Measurements from ENCODE around the gene ZNF140. TPM values are rescaled to one million over a fixed set of nuclear protein-coding genes. Genes with fewer than 3 reads are reported as not detected.

ZNF140 gene
- 10 to 100 TPM; 19.0 to 20.9 TPM for total RNA-seq
- 20.3 TPM for polyA plus RNA-seq (2013, experiment 1 of 2)
- polyA plus RNA-seq (2013, experiment 2 of 2): 23.4 TPM
- long read RNA-seq, experiment 1, partial matches to known transcripts: 0 of 7 reads
- long read RNA-seq, experiment 1, other reads (novel, unspliced or antisense): 3 of 7 reads
- long read RNA-seq, experiment 2, transcript ZNF140-209 (6 exons, 2,328 nt): minor isoform, 11 of 37 reads
- long read RNA-seq, experiment 2, transcript ZNF140-202 (5 exons, 3,550 nt): major isoform, 13 of 37 reads
- long read RNA-seq, experiment 2, partial matches to known transcripts: 0 of 37 reads
- long read RNA-seq, experiment 2, other reads (novel, unspliced or antisense): 9 of 37 reads
- long read RNA-seq, experiment 3, transcript ZNF140-202 (5 exons, 3,550 nt): minor isoform, 36 of 143 reads
- long read RNA-seq, experiment 3, transcript ZNF140-209 (6 exons, 2,328 nt): major isoform, 40 of 143 reads
- long read RNA-seq, experiment 3, transcript ZNF140-205 (4 exons, 553 nt): minor isoform, 13 of 143 reads
- long read RNA-seq, experiment 3, partial matches to known transcripts: 6 of 143 reads
- long read RNA-seq, experiment 3, other reads (novel, unspliced or antisense): 48 of 143 reads
- long read RNA-seq, experiment 4, transcript ZNF140-202 (5 exons, 3,550 nt): major isoform, 13 of 24 reads
- long read RNA-seq, experiment 4, partial matches to known transcripts: 0 of 24 reads
- long read RNA-seq, experiment 4, other reads (novel, unspliced or antisense): 6 of 24 reads

- H3K36me3 Mint-ChIP-seq (ENCODE audit: low read depth): peaks cover 45% of the 10 kb centered on the region
- H3K4me3 Mint-ChIP-seq: no peak within 1 kb of the TSS
- Histone ChIP-seq H3K27ac (ENCODE audit: low read depth, low read length) (peak within 1 kb of the TSS; percentile 100), H3K9ac (ENCODE audit: extremely low read depth, low read length, poor library complexity, severe bottlenecking) (peak within 1 kb of the TSS; percentile 99), H3K36me3 (ENCODE audit: control insufficient read depth, insufficient read depth, low read length) (peaks cover 40% of the 10 kb centered on the region), H3K4me1 (ENCODE audit: control insufficient read depth, insufficient read depth, low read length) (no peaks in the 10 kb centered on the region), H3K27me3 (ENCODE audit: control insufficient read depth, insufficient read depth, low read length, poor library complexity, severe bottlenecking) (no peaks in the 10 kb centered on the region), H3K4me3 (ENCODE audit: low read length) (peak within 1 kb of the TSS; percentile 94), H3K9me3 (ENCODE audit: control insufficient read depth, low read length) (peaks cover 84% of the 10 kb centered on the region)
- H3K27ac Mint-ChIP-seq: no peak within 1 kb of the TSS
- WGBS, 2 experiments (ENCODE audit: insufficient coverage in 1 of 2, insufficient read length in 1 of 2): 0 to 2% methylated on average over 15 to 69 of the region's 69 CpGs
- H3K27me3 Mint-ChIP-seq (ENCODE audit: insufficient read depth): no peaks in the 10 kb centered on the region
- peaks cover 42% of the 10 kb centered on the region for H3K9me3 Mint-ChIP-seq
- no peaks in the 10 kb centered on the region for H3K4me1 Mint-ChIP-seq
- DNase-seq: peak; percentile 100
- TF ChIP-seq, protein P1, sequence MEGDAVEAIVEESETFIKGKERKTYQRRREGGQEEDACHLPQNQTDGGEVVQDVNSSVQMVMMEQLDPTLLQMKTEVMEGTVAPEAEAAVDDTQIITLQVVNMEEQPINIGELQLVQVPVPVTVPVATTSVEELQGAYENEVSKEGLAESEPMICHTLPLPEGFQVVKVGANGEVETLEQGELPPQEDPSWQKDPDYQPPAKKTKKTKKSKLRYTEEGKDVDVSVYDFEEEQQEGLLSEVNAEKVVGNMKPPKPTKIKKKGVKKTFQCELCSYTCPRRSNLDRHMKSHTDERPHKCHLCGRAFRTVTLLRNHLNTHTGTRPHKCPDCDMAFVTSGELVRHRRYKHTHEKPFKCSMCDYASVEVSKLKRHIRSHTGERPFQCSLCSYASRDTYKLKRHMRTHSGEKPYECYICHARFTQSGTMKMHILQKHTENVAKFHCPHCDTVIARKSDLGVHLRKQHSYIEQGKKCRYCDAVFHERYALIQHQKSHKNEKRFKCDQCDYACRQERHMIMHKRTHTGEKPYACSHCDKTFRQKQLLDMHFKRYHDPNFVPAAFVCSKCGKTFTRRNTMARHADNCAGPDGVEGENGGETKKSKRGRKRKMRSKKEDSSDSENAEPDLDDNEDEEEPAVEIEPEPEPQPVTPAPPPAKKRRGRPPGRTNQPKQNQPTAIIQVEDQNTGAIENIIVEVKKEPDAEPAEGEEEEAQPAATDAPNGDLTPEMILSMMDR (conservative IDR thresholded peaks at IDR 0.05): peak; percentile 46
Measured at GRCh38 chr12:133080368-133081158, at the start of gene ZNF140. ZNF140 (plus strand) TSS chr12:133080923; CDS start chr12:133081321, 398 bp downstream.

DNA sequence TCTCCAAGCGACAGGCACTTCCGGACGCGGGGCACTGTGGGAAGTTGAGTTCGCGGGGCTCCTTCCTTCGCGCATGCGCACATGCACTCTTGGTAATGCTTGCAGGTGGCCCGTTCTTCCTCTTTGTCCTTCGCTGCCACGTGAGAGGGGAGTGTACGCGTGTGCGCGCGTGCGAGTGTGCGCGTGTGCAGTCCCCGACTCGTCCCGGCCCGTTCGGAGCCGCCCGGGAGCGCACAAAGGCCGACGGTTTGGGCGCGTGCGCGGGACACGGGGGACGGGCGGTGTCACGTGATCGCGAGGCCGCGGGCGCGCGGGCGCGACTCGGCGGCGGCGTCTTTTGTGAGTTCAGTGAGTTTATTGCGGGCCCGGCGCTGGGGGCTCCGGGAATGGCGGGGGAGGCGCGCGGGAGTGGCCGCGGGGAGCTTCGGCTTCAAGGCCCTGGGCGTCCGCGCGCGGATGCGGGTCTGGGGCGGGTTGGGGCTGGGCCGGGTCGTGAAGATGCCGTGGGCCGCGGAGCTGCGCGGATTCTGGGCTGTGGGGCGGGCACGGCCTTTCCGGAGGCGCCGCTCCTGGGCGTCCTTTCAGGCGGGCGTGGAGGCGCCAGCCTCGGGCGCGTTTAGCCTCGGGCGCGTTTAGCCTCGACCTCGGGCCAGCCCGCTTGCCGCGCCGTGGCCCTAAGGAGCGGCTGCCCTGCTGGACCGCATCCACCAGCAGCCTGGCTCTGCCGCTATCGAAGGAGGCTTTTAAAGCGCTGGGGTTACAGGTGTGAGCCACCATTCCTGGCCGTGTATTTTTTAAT lies 43.3 kb upstream of the ZNF140 start, which contains the start of gene ZNF84:
ZNF84 (plus strand) TSS at position 303 of the 799 bp plus-strand sequence. CDS start 3,959 bp downstream, outside the sequence.
- H3K9ac ChIP-seq (ENCODE audit: extremely low read depth, low read length, poor library complexity, severe bottlenecking): peak within 1 kb of the TSS; percentile 93
- no peaks in the 10 kb centered on the region for H3K27me3 ChIP-seq (ENCODE audit: control insufficient read depth, insufficient read depth, low read length, poor library complexity, severe bottlenecking)
- peaks cover 53% of the 10 kb centered on the region for H3K9me3 ChIP-seq (ENCODE audit: control insufficient read depth, low read length)
- DNase-seq: peak; percentile 99
- 0% methylated on average over 15 to 103 of the region's 103 CpGs for WGBS, 2 experiments (ENCODE audit: insufficient coverage in 1 of 2, insufficient read length in 1 of 2)
- Mint-ChIP-seq H3K27ac (peak within 1 kb of the TSS; percentile 98), H3K36me3 (ENCODE audit: low read depth) (peaks cover 38% of the 10 kb centered on the region), H3K4me3 (peak within 1 kb of the TSS; percentile 82), H3K27me3 (ENCODE audit: insufficient read depth) (peaks cover 21% of the 10 kb centered on the region), H3K9me3 (peaks cover 50% of the 10 kb centered on the region), H3K4me1 (no peaks in the 10 kb centered on the region)
- peak within 1 kb of the TSS; percentile 97 for H3K27ac ChIP-seq (ENCODE audit: low read depth, low read length)
- H3K4me1 ChIP-seq (ENCODE audit: control insufficient read depth, insufficient read depth, low read length): no peaks in the 10 kb centered on the region
- peak within 1 kb of the TSS; percentile 94 for H3K4me3 ChIP-seq (ENCODE audit: low read length)
- peaks cover 38% of the 10 kb centered on the region for H3K36me3 ChIP-seq (ENCODE audit: control insufficient read depth, insufficient read depth, low read length)
- TF ChIP-seq, protein P1 (conservative IDR thresholded peaks at IDR 0.05): no peak
